DOHH2 (cell line): Measurements from ENCODE around the gene PALLD.

Experiments used
- H3F3A ChIP-seq: fragments of 200-600 bp; sonication (generic), shearing (Covaris generic); 2 replicates; pipeline ENCODE4 v1.6.0; 2016; ENCODE audit warnings: antibody characterized with exemption, mild to moderate bottlenecking; ENCODE audit not compliant: control insufficient read depth, insufficient read depth
- H3K27ac ChIP-seq: fragments of 200-600 bp; sonication (generic); 2 replicates; pipeline ENCODE4 v1.5.1; 2014; ENCODE audit warnings: low read depth, mild to moderate bottlenecking, low read length, moderate library complexity
- H3K27me3 ChIP-seq: fragments of 200-600 bp; sonication (generic); 2 replicates; pipeline ENCODE4 v1.6.1; 2014; ENCODE audit warnings: mild to moderate bottlenecking, low read length, mixed read lengths; ENCODE audit not compliant: control insufficient read depth
- H3K36me3 ChIP-seq: fragments of 200-600 bp; sonication (generic); 2 replicates; pipeline ENCODE4 v1.6.1; 2014; ENCODE audit warnings: mild to moderate bottlenecking, low read length, moderate library complexity, mixed read lengths; ENCODE audit not compliant: control insufficient read depth
- H3K4me1 ChIP-seq: fragments of 200-600 bp; sonication (generic); 2 replicates; pipeline ENCODE4 v1.6.1; 2014; ENCODE audit warnings: mild to moderate bottlenecking, low read length, mixed read lengths; ENCODE audit not compliant: control insufficient read depth
- H3K4me2 ChIP-seq: fragments of 200-600 bp; sonication (generic); 2 replicates; pipeline ENCODE4 v1.6.0; 2014; ENCODE audit warnings: mild to moderate bottlenecking, low read length, moderate library complexity
- H3K4me3 ChIP-seq: fragments of 200-600 bp; sonication (generic); 2 replicates; pipeline ENCODE4 v1.5.1; 2014; ENCODE audit warnings: mild to moderate bottlenecking, low read length, mixed read lengths
- H3K79me2 ChIP-seq: fragments of 200-600 bp; sonication (generic); 2 replicates; pipeline ENCODE4 v1.6.1; 2014; ENCODE audit warnings: mild to moderate bottlenecking, low read length, mixed read lengths; ENCODE audit not compliant: control insufficient read depth
- H3K9me2 ChIP-seq: fragments of 200-600 bp; sonication (generic); replicated peaks from 2 replicates; pipeline ENCODE4 v1.6.1; 2014; ENCODE audit warnings: mild to moderate bottlenecking, low read length, mixed read lengths; ENCODE audit not compliant: control insufficient read depth
- H3K9me3 ChIP-seq: fragments of 200-600 bp; sonication (generic); 2 replicates; pipeline ENCODE4 v1.6.1; 2014; ENCODE audit warnings: antibody characterized with exemption, low read length, mixed read lengths; ENCODE audit not compliant: control insufficient read depth, insufficient read depth
- H4K20me1 ChIP-seq: fragments of 200-600 bp; sonication (generic); 2 replicates; pipeline ENCODE4 v1.6.0; 2014; ENCODE audit warnings: low read depth, mild to moderate bottlenecking, antibody characterized with exemption, low read length, moderate library complexity; ENCODE audit not compliant: control insufficient read depth, insufficient read depth
- EZH2phosphoT487 ChIP-seq: fragments of 200-600 bp; sonication (generic); IDR thresholded peaks from 2 replicates; pipeline ENCODE4 v1.6.1; 2017; ENCODE audit warnings: borderline replicate concordance, mild to moderate bottlenecking, antibody characterized with exemption, low read length, moderate library complexity, mixed read lengths
- TF ChIP-seq, protein P1 (sequence below): fragments of 200-600 bp; sonication (generic); IDR thresholded peaks from one replicate; pipeline ENCODE4 v1.5.1; 2014; ENCODE audit warnings: antibody characterized with exemption, mild to moderate bottlenecking, low read depth, low read length; ENCODE audit not compliant: poor library complexity, severe bottlenecking

The PALLD gene

DNA sequence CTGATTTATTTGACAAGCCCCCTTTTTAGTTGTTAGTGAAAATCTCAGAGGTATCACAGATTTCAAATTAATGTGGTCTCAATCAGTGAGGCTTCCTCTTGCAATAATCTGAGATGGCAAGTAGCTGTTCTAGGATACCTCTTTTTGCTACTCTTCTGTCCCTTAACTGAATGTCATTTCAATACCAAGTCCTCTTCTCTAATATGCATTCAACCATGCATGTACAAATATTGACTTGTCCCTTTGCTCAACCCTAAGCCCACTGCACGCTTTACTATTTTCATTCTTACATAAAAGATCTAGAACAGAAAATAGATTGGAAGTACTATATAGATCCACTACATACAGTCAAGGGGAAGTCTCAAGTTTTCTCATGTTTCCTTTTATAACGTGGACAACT, 349.0 kb downstream of the PALLD start:
- Histone ChIP-seq H3K9me2 (no peaks in the 10 kb centered on the region), H3K4me1 (no peaks in the 10 kb centered on the region), H3K4me3 (no peak overlapping the region), H3K36me3 (no peaks in the 10 kb centered on the region), H3K27ac (no peak overlapping the region), H3K27me3 (0 out of 2 replicates have a peak, but pooled peaks cover 3% of the 10 kb centered on the region), H3K9me3 (no peaks in the 10 kb centered on the region), H3K4me2 (no peak overlapping the region), H4K20me1 (no peaks in the 10 kb centered on the region), H3K79me2 (no peaks in the 10 kb centered on the region), H3F3A (no peaks in the 10 kb centered on the region)
- TF ChIP-seq, protein P1, sequence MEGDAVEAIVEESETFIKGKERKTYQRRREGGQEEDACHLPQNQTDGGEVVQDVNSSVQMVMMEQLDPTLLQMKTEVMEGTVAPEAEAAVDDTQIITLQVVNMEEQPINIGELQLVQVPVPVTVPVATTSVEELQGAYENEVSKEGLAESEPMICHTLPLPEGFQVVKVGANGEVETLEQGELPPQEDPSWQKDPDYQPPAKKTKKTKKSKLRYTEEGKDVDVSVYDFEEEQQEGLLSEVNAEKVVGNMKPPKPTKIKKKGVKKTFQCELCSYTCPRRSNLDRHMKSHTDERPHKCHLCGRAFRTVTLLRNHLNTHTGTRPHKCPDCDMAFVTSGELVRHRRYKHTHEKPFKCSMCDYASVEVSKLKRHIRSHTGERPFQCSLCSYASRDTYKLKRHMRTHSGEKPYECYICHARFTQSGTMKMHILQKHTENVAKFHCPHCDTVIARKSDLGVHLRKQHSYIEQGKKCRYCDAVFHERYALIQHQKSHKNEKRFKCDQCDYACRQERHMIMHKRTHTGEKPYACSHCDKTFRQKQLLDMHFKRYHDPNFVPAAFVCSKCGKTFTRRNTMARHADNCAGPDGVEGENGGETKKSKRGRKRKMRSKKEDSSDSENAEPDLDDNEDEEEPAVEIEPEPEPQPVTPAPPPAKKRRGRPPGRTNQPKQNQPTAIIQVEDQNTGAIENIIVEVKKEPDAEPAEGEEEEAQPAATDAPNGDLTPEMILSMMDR = no peak
- no peak for TF ChIP-seq EZH2phosphoT487

DNA sequence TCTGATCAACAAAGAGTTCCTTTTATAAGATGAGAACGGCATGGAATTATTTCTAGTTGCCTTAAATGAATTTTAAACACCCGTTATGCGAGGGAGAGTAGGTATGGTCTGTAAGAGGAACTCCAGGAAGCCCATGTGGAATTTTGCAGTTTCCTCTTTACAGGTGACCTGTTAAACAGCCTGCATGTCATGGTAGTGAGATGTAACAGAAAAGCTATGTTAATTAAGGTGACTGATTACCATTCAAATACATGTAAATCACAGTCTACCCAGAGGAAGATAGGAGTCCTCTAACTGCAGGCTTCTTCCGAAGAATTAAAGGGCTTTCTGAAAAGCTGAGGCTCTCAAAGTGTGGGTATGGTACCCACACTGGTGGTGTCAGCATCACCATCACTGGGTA, 349.6 kb downstream of the PALLD start:
- Histone ChIP-seq H3K4me2 (no peak overlapping the region), H4K20me1 (no peaks in the 10 kb centered on the region), H3K27me3 (0 out of 2 replicates have a peak, but pooled peaks cover 3% of the 10 kb centered on the region), H3K27ac (no peak overlapping the region), H3K9me3 (no peaks in the 10 kb centered on the region), H3K79me2 (no peaks in the 10 kb centered on the region), H3K4me1 (no peaks in the 10 kb centered on the region), H3K9me2 (no peaks in the 10 kb centered on the region), H3K4me3 (no peak overlapping the region), H3F3A (no peaks in the 10 kb centered on the region), H3K36me3 (no peaks in the 10 kb centered on the region)
- TF ChIP-seq, protein P1 = no peak
- TF ChIP-seq EZH2phosphoT487 = no peak

- Histone ChIP-seq H3K36me3 (no peaks in the 10 kb centered on the region), H4K20me1 (no peaks in the 10 kb centered on the region), H3K79me2 (no peaks in the 10 kb centered on the region), H3K9me3 (no peaks in the 10 kb centered on the region), H3K9me2 (no peaks in the 10 kb centered on the region), H3K4me2 (no peak overlapping the region), H3K27ac (no peak overlapping the region), H3F3A (no peaks in the 10 kb centered on the region), H3K4me1 (no peaks in the 10 kb centered on the region), H3K27me3 (no peaks in the 10 kb centered on the region), H3K4me3 (no peak overlapping the region)
- TF ChIP-seq EZH2phosphoT487 = no peak
- TF ChIP-seq, protein P1 = no peak
Measured at GRCh38 chr4:168847771-168848502, 351.1 kb downstream of the PALLD start.
